Stomach (tissue), 9 donors: ENCODE data around the gene ANKFN1. TPM values are rescaled to one million over a fixed set of nuclear protein-coding genes. Genes with fewer than 3 reads are reported as not detected.

ENCODE experiments used
- DNase-seq, 2 donors: peaks; one replicate each; pipeline versions ENCODE4 v3.0.0 to v3.0.0-alpha.2; 2013 to 2019
- H3K27ac ChIP-seq, 5 donors: fragments of 200-600 bp in 4 of 5; sonication (generic) in 4 of 5; one replicate each; pipeline ENCODE4 v1.5.1; 2013 to 2019; ENCODE audit warnings: mild to moderate bottlenecking in 1 of 5, moderate library complexity in 1 of 5
- H3K27me3 ChIP-seq, 3 donors: fragments of 200-600 bp; sonication (generic); one replicate each; pipeline ENCODE4 v1.5.1; 2017 to 2019; ENCODE audit warnings: mixed run types in 1 of 3
- H3K36me3 ChIP-seq, 4 donors: fragments of 200-600 bp; sonication (generic); 1 replicate in 3 of 4; 2 replicates in 1 of 4; pipeline ENCODE4 v1.5.1; 2016 to 2019
- H3K4me1 ChIP-seq, 4 donors: fragments of 200-600 bp; sonication (generic); one replicate each; pipeline ENCODE4 v1.5.1; 2016 to 2019
- H3K4me3 ChIP-seq, 4 donors: fragments of 200-600 bp; sonication (generic) in 3 of 4; one replicate each; pipeline ENCODE4 v1.5.1; 2016 to 2019; ENCODE audit warnings: mild to moderate bottlenecking in 1 of 4
- H3K9me3 ChIP-seq, 4 donors: fragments of 200-600 bp; sonication (generic); one replicate each; pipeline ENCODE4 v1.5.1; 2016 to 2019
- EP300 ChIP-seq: sonication (generic); formaldehyde crosslinking; IDR thresholded peaks from one replicate; pipeline ENCODE4 v1.6.1; 2017; ENCODE audit warnings: antibody characterized with exemption
- POLR2A ChIP-seq, 4 donors: fragments of 450-650 bp; IDR thresholded peaks; one replicate each; pipeline ENCODE4 v1.6.1; 2016; ENCODE audit warnings: antibody characterized with exemption in 4 of 4, control low read depth in 2 of 4, mild to moderate bottlenecking in 1 of 4, moderate library complexity in 1 of 4
- POLR2AphosphoS5 ChIP-seq, 3 donors: sonication (generic); formaldehyde crosslinking; IDR thresholded peaks; one replicate each; pipeline ENCODE4 v1.6.1; 2016; ENCODE audit warnings: antibody characterized with exemption in 3 of 3
- WGBS, 5 donors: extraction: QIAGEN DNeasy Blood & Tissue Kit in 3 of 5; methylation state at CpG; one replicate each; pipeline versions ENCODE4 v1.1.5 to v1.1.7; 2013 to 2018; 5-methylcytosine and 5-hydroxymethylcytosine counted together
- intact Hi-C: fragments of 100-400 bp; cut with DNase I; formaldehyde crosslinking; loops from one replicate; pipeline ENCODE4 v1.15.1; 2023; ENCODE audit warnings: low total_unique reads
- polyA plus RNA-seq, 3 donors: library from polyadenylated mRNA; stranded (reverse); fragments of 200-250 nt; gene quantifications; one replicate each; pipeline ENCODE4 v1.2.3, GENCODE V29; 2013
- total RNA-seq, 5 donors: library from RNA; depleted of rRNA; stranded (reverse); fragments of >200 nt; gene quantifications; one replicate each; pipeline versions ENCODE4 v1.1.0 to v1.2.3, GENCODE V29; 2014 to 2016
- TF ChIP-seq, protein P1 (sequence below), 7 experiments: fragments of 450-650 bp in 4 of 7; fragments of 200-600 bp in 3 of 7; sonication (generic) in 3 of 7; IDR thresholded peaks; one replicate each; pipeline ENCODE4 v1.5.1; 2016 to 2019; ENCODE audit warnings: antibody characterized with exemption in 7 of 7, control low read depth in 2 of 7, mild to moderate bottlenecking in 1 of 7
- donor health status: healthy with polysubstance abuse.
- donor health status: Bipolar disorder and iron deficiency.
- donor health status: healthy.

Gene ANKFN1
- total and polyA plus RNA-seq, 8 donors = 0.10 to 2.9 (median 1.3) TPM; not detected in 4

DNA sequence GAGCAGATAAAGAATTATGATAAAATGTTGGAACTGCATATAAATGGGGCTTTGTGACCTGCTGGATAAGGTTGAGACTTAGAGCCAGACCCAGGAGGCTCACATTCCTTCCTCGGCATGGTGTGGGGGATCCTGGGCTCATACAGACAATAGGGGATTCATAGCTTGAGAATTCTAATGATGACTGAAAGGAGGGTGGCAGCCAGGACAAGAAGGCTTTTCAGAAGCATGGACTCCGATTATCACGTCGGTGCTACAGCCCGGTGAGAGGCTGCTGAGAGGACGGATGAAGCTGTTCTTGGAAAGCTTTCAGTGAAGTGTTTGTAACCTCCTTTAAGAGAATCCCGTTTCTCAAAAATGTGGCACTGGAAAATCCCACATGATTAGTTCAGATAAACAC lies 167.2 kb downstream of the ANKFN1 start:
- peaks cover 0 to 5% (median 2%) of the 10 kb centered on the region in 4 donors for H3K4me1 ChIP-seq
- intact Hi-C loops = no loop called here
- H3K27me3 ChIP-seq = peaks cover 0 to 17% (median 0%) of the 10 kb centered on the region in 3 donors
- DNase-seq = no peak
- H3K27ac ChIP-seq = no peak overlapping the region
- no peak overlapping the region for H3K4me3 ChIP-seq
- no peaks in the 10 kb centered on the region for H3K9me3 ChIP-seq
- TF ChIP-seq POLR2AphosphoS5 (IDR thresholded peaks at IDR 0.05) = no peak
- no peak for TF ChIP-seq POLR2A (IDR thresholded peaks at IDR 0.05)
- no peak for TF ChIP-seq EP300
- TF ChIP-seq, protein P1, sequence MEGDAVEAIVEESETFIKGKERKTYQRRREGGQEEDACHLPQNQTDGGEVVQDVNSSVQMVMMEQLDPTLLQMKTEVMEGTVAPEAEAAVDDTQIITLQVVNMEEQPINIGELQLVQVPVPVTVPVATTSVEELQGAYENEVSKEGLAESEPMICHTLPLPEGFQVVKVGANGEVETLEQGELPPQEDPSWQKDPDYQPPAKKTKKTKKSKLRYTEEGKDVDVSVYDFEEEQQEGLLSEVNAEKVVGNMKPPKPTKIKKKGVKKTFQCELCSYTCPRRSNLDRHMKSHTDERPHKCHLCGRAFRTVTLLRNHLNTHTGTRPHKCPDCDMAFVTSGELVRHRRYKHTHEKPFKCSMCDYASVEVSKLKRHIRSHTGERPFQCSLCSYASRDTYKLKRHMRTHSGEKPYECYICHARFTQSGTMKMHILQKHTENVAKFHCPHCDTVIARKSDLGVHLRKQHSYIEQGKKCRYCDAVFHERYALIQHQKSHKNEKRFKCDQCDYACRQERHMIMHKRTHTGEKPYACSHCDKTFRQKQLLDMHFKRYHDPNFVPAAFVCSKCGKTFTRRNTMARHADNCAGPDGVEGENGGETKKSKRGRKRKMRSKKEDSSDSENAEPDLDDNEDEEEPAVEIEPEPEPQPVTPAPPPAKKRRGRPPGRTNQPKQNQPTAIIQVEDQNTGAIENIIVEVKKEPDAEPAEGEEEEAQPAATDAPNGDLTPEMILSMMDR (IDR thresholded peaks at IDR 0.05) = no peak
- no peaks in the 10 kb centered on the region for H3K36me3 ChIP-seq
- WGBS, 5 donors = 23 to 48% (median 34%) methylated on average over 7 of the region's 7 CpGs

DNA sequence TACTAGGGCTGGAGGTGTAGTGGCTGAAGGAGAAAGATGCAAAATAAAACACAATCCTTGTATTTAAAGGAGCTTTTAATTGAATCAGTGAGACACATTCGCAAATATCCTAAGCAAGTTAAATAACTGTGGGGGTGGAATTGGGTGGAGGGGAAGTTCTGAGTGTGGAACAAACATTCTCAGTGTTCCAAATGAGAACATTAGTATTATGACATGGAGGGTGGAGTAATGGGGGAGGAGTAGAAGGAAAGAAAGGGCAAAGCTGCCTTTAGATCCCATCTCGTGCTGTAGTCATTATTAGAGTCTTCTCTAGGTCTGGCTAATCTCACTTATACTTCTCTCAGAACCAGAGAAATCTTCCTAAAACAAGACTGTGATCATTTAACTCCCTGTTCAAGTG lies 169.7 kb downstream of the ANKFN1 start:
- H3K9me3 ChIP-seq = no peaks in the 10 kb centered on the region
- no peak for DNase-seq
- no peak overlapping the region for H3K4me3 ChIP-seq
- WGBS, 5 donors = 53 to 69% (median 62%) methylated on average over 2 of the region's 2 CpGs
- peaks cover 0 to 17% (median 0%) of the 10 kb centered on the region in 3 donors for H3K27me3 ChIP-seq
- no peaks in the 10 kb centered on the region for H3K36me3 ChIP-seq
- H3K4me1 ChIP-seq = peaks cover 0 to 5% (median 2%) of the 10 kb centered on the region in 4 donors
- no peak overlapping the region for H3K27ac ChIP-seq
- TF ChIP-seq POLR2A (IDR thresholded peaks at IDR 0.05) = no peak
- TF ChIP-seq, protein P1 (IDR thresholded peaks at IDR 0.05) = no peak
- TF ChIP-seq EP300 = no peak
- no peak for TF ChIP-seq POLR2AphosphoS5 (IDR thresholded peaks at IDR 0.05)
- intact Hi-C loops = no loop called here

DNA sequence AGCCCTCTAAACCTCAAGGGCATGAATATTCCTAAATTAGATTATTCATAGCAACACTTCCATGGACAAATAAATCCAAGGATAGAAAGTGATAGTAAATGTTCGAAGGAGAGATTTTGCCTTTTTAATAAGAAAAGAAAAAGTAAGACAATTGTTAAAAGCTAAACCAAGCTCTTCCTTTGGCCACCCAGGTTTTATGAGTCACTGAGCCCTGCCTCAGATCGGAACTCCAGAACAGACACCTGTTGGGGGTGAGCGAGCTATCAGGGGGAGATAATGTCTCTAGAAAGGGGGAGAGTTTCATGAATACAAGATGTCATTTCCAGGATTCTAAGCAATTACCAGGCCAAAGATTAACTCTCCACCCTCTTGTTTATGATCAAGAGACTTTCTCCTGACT lies 171.4 kb downstream of the ANKFN1 start:
- Histone ChIP-seq H3K4me1 (peaks cover 0 to 5% (median 2%) of the 10 kb centered on the region in 4 donors), H3K9me3 (no peaks in the 10 kb centered on the region), H3K36me3 (no peaks in the 10 kb centered on the region), H3K4me3 (no peak overlapping the region), H3K27ac (no peak overlapping the region), H3K27me3 (peaks cover 0 to 17% (median 0%) of the 10 kb centered on the region in 3 donors)
- 72 to 87% (median 79%) methylated on average over 3 of the region's 3 CpGs for WGBS, 5 donors
- DNase-seq = no peak
- no peak for TF ChIP-seq EP300
- TF ChIP-seq POLR2A (IDR thresholded peaks at IDR 0.05) = no peak
- TF ChIP-seq POLR2AphosphoS5 (IDR thresholded peaks at IDR 0.05) = no peak
- TF ChIP-seq, protein P1 (IDR thresholded peaks at IDR 0.05) = no peak
- intact Hi-C loops = no loop called here

DNA sequence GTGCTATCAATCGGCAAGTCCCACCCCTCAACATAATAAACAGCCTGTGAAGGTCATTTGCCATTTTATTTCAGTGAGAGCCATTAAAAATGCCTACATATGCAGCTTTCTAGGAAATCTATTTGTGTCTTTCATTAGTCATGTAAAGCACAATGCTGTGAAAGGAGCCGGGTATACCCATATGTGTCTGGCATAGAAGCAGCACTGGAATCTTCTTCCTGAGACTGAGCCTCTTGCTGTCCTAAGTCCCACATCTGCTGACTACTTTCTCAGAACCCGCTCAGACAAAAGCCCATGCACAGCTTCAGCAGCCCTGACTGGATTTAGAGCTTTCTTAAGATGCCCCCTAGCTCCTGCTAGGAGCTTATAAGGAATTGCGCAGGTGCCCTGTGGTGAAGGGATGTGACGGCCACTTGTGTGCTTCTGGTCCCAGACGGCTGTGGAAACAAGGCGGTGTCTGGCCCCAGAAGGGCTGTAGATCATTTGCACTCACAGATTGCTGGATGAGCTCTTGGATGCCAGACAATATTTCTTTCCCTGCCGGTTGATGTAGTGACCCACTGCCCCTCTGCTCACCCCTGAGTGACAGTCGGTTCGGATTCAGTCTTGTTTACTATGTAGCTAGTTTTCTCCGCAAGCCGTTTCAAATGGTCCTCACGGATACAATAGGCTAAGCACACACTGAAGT lies 172.2 kb downstream of the ANKFN1 start:
- no peak overlapping the region for H3K4me3 ChIP-seq
- peaks cover 0 to 12% (median 0%) of the 10 kb centered on the region in 3 donors for H3K27me3 ChIP-seq
- DNase-seq = no peak
- H3K4me1 ChIP-seq = peaks cover 0 to 3% (median under 1%) of the 10 kb centered on the region in 4 donors
- intact Hi-C loops = no loop called here
- TF ChIP-seq POLR2AphosphoS5 (IDR thresholded peaks at IDR 0.05) (no peak), EP300 (no peak), POLR2A (IDR thresholded peaks at IDR 0.05) (no peak)
- TF ChIP-seq, protein P1 (IDR thresholded peaks at IDR 0.05) = no peak
- no peaks in the 10 kb centered on the region for H3K36me3 ChIP-seq
- WGBS, 5 donors = 48 to 67% (median 58%) methylated on average over 13 of the region's 13 CpGs
- H3K9me3 ChIP-seq = no peaks in the 10 kb centered on the region
- H3K27ac ChIP-seq = no peak overlapping the region
